ENCODE data around the gene JMJD8.

JMJD8 gene

DNA sequence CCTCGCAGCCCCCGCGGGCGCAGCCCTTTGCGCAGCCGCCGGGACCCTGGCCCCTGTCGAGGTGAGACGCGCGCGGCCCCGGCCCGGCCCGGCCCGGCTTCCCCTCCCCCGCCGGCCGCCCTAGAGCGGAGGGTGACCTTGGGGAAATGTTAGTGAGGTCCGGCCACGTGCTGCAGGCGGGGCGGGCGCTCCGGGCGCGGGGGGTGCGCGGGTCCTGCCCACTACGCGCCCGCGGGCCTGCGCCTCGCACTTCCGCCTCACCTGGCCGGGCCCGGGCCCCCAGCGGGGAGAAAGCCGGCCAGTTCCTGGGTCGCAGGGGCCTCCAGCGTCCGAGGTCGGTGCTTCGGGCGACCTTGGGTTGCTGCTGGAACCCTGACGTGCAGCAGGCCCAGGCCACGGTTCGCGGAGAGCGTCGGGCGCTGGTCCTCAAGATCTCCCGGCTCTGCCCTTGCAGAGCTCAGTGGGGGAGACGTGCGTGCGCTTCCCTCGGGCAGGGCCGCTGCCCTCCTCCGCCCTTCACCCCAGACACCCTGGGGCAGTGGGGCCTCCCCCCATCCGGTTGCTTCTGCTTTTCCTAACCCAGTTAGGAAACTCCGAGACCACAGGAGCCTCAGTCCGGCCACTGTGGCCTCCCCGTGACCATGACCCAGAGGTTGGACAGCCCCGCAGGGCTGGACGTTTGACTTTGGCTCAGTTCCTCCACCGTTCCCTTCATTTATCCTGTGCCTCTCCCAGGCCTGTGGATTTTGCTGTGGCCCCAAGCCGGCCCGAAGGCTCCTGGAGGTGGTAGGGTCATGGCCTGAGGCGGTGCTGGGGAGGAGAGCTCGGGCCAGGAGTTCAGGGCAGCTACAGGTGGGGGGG is 41.7 kb downstream of the JMJD8 start:
- H3K9me3 ChIP-seq (ENCODE audit: control insufficient read depth, insufficient read depth, low read depth, low read length): no peaks in the 10 kb centered on the region
- H3K4me1 ChIP-seq (ENCODE audit: control insufficient read depth, insufficient read depth, low read length): peaks cover 6% of the 10 kb centered on the region; the same call in 1 of the 2 replicates
- ChIA-PET CTCF (no interaction called here), POLR2A (interaction anchor here (0.6 kb wide), 1 partner anchor 1175 kb away, joined by 3 read pairs; no protein-coding TSS in a partner anchor)
- peaks cover 0 to 7% of the 10 kb centered on the region in 2 experiments; a peak in 2 of 3 replicates for H3K36me3 ChIP-seq (ENCODE audit: control insufficient read depth in 2 of 2, insufficient read depth in 1 of 2, low read length in 2 of 2)
- H3K4me3 ChIP-seq (ENCODE audit: low read depth, low read length): peak overlapping the region; percentile 52
- H3K27ac ChIP-seq (ENCODE audit: extremely low read depth, low read depth, low read length): peak overlapping the region; percentile 66; the same call in 1 of the 2 replicates
- TF ChIP-seq ZNF558 (tag by site-specific recombination; IDR thresholded peaks at IDR 0.05): no peak
- peak; percentile 22; the same call in 1 of the 2 replicates for TF ChIP-seq ZXDB (tag by site-specific recombination; IDR thresholded peaks at IDR 0.05)
- TF ChIP-seq HOXC10 (CRISPR knock-in tag; IDR thresholded peaks at IDR 0.05): no peak
- peak; percentile 76 for TF ChIP-seq ZNF335 (tag by site-specific recombination; conservative IDR thresholded peaks at IDR 0.05)
- TF ChIP-seq ZNF530 (tag by site-specific recombination; IDR thresholded peaks at IDR 0.05; ENCODE audit: low read depth): no peak
- peak; percentile 15; the same call in 1 of the 2 replicates for TF ChIP-seq SP2 (tag by site-specific recombination; IDR thresholded peaks at IDR 0.05)
- TF ChIP-seq ZNF350 (tag by site-specific recombination; IDR thresholded peaks at IDR 0.05): no peak
- peak; percentile 50; the same call in 1 of the 2 replicates for TF ChIP-seq PATZ1 (tag by site-specific recombination; IDR thresholded peaks at IDR 0.05)
- TF ChIP-seq ZNF366 (tag by site-specific recombination; conservative IDR thresholded peaks at IDR 0.05): 0 out of 2 replicates have a peak, but pooled peaks have one; percentile 30
- TF ChIP-seq ZNF10 (tag by site-specific recombination; IDR thresholded peaks at IDR 0.05): no peak
- no peak for TF ChIP-seq ZBTB49 (tag by site-specific recombination; IDR thresholded peaks at IDR 0.05; ENCODE audit: low read depth)
- TF ChIP-seq ZBTB20 (tag by site-specific recombination; IDR thresholded peaks at IDR 0.05): peak; percentile 65; the same call in 1 of the 2 replicates
- TF ChIP-seq KLF9 (tag by site-specific recombination; IDR thresholded peaks at IDR 0.05; ENCODE audit: low read depth): no peak
- TF ChIP-seq, protein P1, sequence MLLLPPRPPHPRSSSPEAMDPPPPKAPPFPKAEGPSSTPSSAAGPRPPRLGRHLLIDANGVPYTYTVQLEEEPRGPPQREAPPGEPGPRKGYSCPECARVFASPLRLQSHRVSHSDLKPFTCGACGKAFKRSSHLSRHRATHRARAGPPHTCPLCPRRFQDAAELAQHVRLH (tag by site-specific recombination; IDR thresholded peaks at IDR 0.05): no peak
- TF ChIP-seq KLF8 (tag by site-specific recombination; IDR thresholded peaks at IDR 0.05): peak; percentile 45; the same call in 1 of the 2 replicates
- TF ChIP-seq KLF17 (tag by site-specific recombination; IDR thresholded peaks at IDR 0.05): peak; percentile 51
- TF ChIP-seq ZIC2 (tag by site-specific recombination; IDR thresholded peaks at IDR 0.05): peak; percentile 69
- TF ChIP-seq ZBTB8A (tag by site-specific recombination; IDR thresholded peaks at IDR 0.05): peak; percentile 78
- no peak for TF ChIP-seq ZNF266 (tag by site-specific recombination; IDR thresholded peaks at IDR 0.05; ENCODE audit: low read depth)
- no peak for TF ChIP-seq ZSCAN23 (tag by site-specific recombination; IDR thresholded peaks at IDR 0.05)
- no peak for TF ChIP-seq BCL11A (tag by site-specific recombination; IDR thresholded peaks at IDR 0.05; ENCODE audit: low read depth)
- no peak for TF ChIP-seq ZNF426 (tag by site-specific recombination; IDR thresholded peaks at IDR 0.05)
- TF ChIP-seq ZNF112 (tag by site-specific recombination; IDR thresholded peaks at IDR 0.05): no peak
- TF ChIP-seq PRDM10 (tag by site-specific recombination; IDR thresholded peaks at IDR 0.05): peak; percentile 55
- TF ChIP-seq ZNF184 (tag by site-specific recombination; IDR thresholded peaks at IDR 0.05): no peak
- TF ChIP-seq SCRT2 (tag by site-specific recombination; IDR thresholded peaks at IDR 0.05): peak; percentile 97
- no peak for TF ChIP-seq ZNF302 (tag by site-specific recombination; IDR thresholded peaks at IDR 0.05; ENCODE audit: low read depth)

Data from HEK293 (cell line).